GM20000 (cell line): ENCODE measurements around the gene SNRPD1.
"Not testable (repeated sequence)": the region's sequence is repeated elsewhere in the genome, so short reads cannot be mapped to it uniquely, and the experiment has no call there.

Experiments
- DNase-seq: peaks from one replicate; pipeline ENCODE4 v3.0.0; 2012; ENCODE audit warnings: low spot score
- CTCF ChIP-seq: IDR thresholded peaks from 2 replicates; pipeline ENCODE4 v1.5.1; 2012; ENCODE audit warnings: mild to moderate bottlenecking, control low read depth; ENCODE audit errors: extremely low read depth, missing control alignments

SNRPD1 gene

DNA sequence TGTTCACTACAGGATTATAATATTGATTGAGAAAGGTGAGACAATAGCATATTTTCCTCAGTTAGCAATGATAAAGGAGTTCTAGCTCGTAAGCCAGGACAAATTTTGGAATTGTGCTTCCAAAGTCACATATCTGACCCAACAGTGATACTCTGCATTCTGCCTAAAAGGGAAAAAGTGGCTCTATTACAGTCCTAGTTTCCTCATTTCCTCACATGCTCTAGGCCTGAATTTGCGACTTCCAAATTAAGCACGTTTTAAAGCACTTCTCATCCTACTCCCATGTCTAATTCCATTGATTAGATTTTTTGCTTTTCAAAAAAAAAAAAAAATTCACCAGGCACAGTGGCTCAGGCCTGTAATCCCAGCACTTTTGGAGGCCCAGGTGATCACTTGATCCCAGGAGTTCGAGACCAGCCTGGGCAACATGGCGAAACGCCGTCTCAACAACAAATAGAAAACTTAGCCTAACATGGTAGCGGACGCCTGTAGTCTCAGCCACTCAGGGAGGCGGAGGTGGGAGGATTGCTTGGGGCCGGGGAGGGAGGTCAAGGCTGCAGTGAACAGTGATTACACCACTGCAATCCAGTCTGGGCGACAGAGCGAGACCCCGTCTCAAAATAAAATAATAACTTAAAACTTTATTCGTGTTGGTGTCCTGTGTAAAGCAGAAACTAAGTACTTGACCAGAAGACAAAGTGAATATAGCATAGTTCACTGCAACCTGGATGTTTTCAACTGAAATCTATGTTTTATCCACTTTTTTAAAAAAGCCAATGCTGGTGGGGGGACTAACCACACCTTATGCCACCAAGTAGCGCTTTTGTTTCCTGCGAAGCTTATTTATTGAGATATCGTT lies 13.2 kb upstream of the SNRPD1 start:
- no peak for TF ChIP-seq CTCF
- no peak for DNase-seq

DNA sequence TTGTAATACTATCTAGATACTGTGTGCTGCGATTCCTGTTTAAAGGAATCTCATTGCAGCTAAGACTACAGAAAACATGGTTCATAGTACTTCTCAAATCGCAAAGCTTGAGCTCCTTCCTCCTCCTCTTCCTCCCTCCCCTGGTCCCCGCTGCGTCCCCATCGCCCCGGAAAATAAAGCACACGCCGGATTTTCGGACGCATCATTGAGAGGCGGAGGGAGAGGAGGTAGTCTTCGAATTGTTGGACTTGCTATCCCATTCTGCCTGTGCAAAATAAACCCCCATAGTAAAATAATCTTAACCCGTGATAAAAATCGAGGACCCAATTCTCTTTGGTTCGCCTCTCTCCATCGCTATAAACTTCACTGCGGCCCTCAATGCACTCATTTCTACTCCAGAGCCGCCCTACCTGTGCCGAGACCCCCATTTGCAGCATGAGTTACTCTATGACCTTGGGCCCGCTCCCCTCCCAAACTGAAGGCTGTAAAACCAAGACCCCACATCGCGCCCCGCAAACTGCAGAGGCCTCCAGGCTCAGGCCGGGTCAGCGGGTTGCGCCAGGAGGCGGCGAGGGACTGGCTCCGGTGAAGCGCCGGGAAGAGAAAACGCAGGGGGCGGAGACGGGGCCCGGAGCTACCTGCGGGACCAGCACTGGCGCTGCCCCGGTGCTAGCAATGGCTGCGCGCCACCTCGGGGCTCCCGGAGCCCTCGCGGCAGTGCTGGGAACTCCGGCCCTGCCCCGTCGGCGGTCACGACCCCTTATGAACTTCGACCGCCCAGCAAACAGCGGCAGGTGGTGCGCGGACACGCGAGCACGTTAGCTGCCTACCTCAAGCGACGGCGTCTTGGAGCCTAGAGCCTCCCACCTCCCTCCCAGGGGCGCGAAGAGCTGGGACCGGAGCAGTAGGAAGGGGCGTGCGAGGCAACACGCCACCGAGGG lies 12.3 kb upstream of the SNRPD1 start:
- DNase-seq, result no peak
- no peak for TF ChIP-seq CTCF

GRCh38 chr18:21600526-21601410 lies 11.3 kb upstream of the SNRPD1 start, which contains the start of gene ESCO1:
Gene ESCO1, minus strand, starts transcription at chr18:21600704. Its CDS starts 25,861 bp downstream, at chr18:21574843.
- TF ChIP-seq CTCF, result peak; percentile 88
- peak; percentile 96 for DNase-seq

DNA sequence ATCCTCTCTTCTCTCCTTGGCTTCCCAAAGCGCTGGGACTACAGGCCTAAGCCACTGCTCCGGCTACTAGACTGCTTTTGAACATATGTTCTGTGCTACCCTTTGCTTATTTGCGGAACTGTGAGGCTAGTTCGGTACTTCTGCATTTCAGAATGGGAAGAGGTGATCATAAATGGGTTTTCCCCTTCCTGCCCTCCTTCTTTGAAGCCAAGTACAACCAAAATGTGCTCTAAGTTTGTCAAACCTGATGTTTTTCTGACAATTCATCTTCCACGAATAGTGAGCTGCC lies 9.9 kb upstream of the SNRPD1 start:
- no peak for TF ChIP-seq CTCF
- peak; percentile 49 for DNase-seq

GRCh38 chr18:21604671-21605070 lies 7.4 kb upstream of the SNRPD1 start:
- no peak for TF ChIP-seq CTCF
- no peak for DNase-seq

- no peak for TF ChIP-seq CTCF
These were observed 6.9 kb upstream of the SNRPD1 start for GRCh38 chr18:21605213-21605612.

GRCh38 chr18:21611401-21612124 lies 551 bp upstream of the SNRPD1 start:
- DNase-seq, result not testable (repeated sequence)

More at GRCh38 chr18:21605213-21605612, 6.9 kb upstream of the SNRPD1 start:
- no peak for DNase-seq

- DNase-seq, result not testable (repeated sequence)
These were observed 9.5 kb downstream of the SNRPD1 start for GRCh38 chr18:21621640-21622039.
